HUES6 (cell line): ENCODE results near the gene L3MBTL4.

Experiments
- H3K27ac ChIP-seq: 2 replicates; pipeline ENCODE4 v1.7.0; 2013; ENCODE audit warnings: low read depth, mild to moderate bottlenecking, low read length, inconsistent platforms
- H3K27me3 ChIP-seq: 2 replicates; pipeline ENCODE4 v1.6.1; 2013; ENCODE audit warnings: low read length; ENCODE audit not compliant: control insufficient read depth, insufficient read depth
- H3K36me3 ChIP-seq: 2 replicates; pipeline ENCODE4 v1.6.1; 2013; ENCODE audit warnings: low read length; ENCODE audit not compliant: control insufficient read depth, insufficient read depth
- H3K4me1 ChIP-seq: 2 replicates; pipeline ENCODE4 v1.6.1; 2013; ENCODE audit warnings: low read length; ENCODE audit not compliant: control insufficient read depth, insufficient read depth
- H3K4me3 ChIP-seq: 2 replicates; pipeline ENCODE4 v1.5.1; 2013; ENCODE audit warnings: low read depth, low read length
- H3K9ac ChIP-seq: one replicate; pipeline ENCODE4 v1.6.1; 2013; ENCODE audit warnings: mild to moderate bottlenecking, low read length
- H3K9me3 ChIP-seq: 2 replicates; pipeline ENCODE4 v1.6.1; 2013; ENCODE audit warnings: low read depth, low read length; ENCODE audit not compliant: control insufficient read depth, insufficient read depth

Gene L3MBTL4

GRCh38 chr18:6414723-6415417 lies at the start of gene L3MBTL4:
Gene L3MBTL4, minus strand, starts transcription at chr18:6414911. Its CDS starts 103,286 bp downstream, at chr18:6311625.
- Histone ChIP-seq H3K4me3 (peak within 1 kb of the TSS; percentile 85), H3K36me3 (no peaks in the 10 kb centered on the region), H3K9me3 (no peaks in the 10 kb centered on the region), H3K9ac (peak within 1 kb of the TSS; percentile 62), H3K27ac (no peak within 1 kb of the TSS), H3K27me3 (peaks cover 44% of the 10 kb centered on the region), H3K4me1 (peaks cover 8% of the 10 kb centered on the region)

GRCh38 chr18:6452194-6452593 lies 37.5 kb upstream of the L3MBTL4 start:
- 0 out of 2 replicates have a peak, but pooled peaks cover 5% of the 10 kb centered on the region for H3K4me1 ChIP-seq
- no peak overlapping the region for H3K4me3 ChIP-seq
- H3K9me3 ChIP-seq: no peaks in the 10 kb centered on the region
- no peak overlapping the region for H3K27ac ChIP-seq
- H3K27me3 ChIP-seq: no peaks in the 10 kb centered on the region
- H3K9ac ChIP-seq: no peak overlapping the region
- H3K36me3 ChIP-seq: no peaks in the 10 kb centered on the region

- H3K9me3 ChIP-seq: no peaks in the 10 kb centered on the region
- no peak overlapping the region for H3K4me3 ChIP-seq
- H3K4me1 ChIP-seq: 0 out of 2 replicates have a peak, but pooled peaks cover 5% of the 10 kb centered on the region
- no peaks in the 10 kb centered on the region for H3K27me3 ChIP-seq
- no peak overlapping the region for H3K27ac ChIP-seq
- no peak overlapping the region for H3K9ac ChIP-seq
- H3K36me3 ChIP-seq: no peaks in the 10 kb centered on the region
Observed at GRCh38 chr18:6449213-6449612, 34.5 kb upstream of the L3MBTL4 start.

GRCh38 chr18:6444466-6445228 lies 29.9 kb upstream of the L3MBTL4 start:
- 0 out of 2 replicates have a peak, but pooled peaks cover 5% of the 10 kb centered on the region for H3K4me1 ChIP-seq
- H3K9ac ChIP-seq: no peak overlapping the region
- H3K36me3 ChIP-seq: no peaks in the 10 kb centered on the region
- H3K4me3 ChIP-seq: no peak overlapping the region
- no peaks in the 10 kb centered on the region for H3K27me3 ChIP-seq
- no peaks in the 10 kb centered on the region for H3K9me3 ChIP-seq
- H3K27ac ChIP-seq: no peak overlapping the region

GRCh38 chr18:6441200-6441599 lies 26.5 kb upstream of the L3MBTL4 start:
- H3K27ac ChIP-seq: no peak overlapping the region
- H3K9me3 ChIP-seq: no peaks in the 10 kb centered on the region
- H3K4me1 ChIP-seq: no peaks in the 10 kb centered on the region
- no peaks in the 10 kb centered on the region for H3K27me3 ChIP-seq
- no peaks in the 10 kb centered on the region for H3K36me3 ChIP-seq
- H3K4me3 ChIP-seq: no peak overlapping the region
- H3K9ac ChIP-seq: no peak overlapping the region

- Histone ChIP-seq H3K36me3 (no peaks in the 10 kb centered on the region), H3K27me3 (no peaks in the 10 kb centered on the region), H3K4me3 (no peak overlapping the region), H3K9ac (no peak overlapping the region), H3K4me1 (no peaks in the 10 kb centered on the region), H3K27ac (no peak overlapping the region), H3K9me3 (no peaks in the 10 kb centered on the region)
Observed at GRCh38 chr18:6437937-6438818, 23.5 kb upstream of the L3MBTL4 start.

- no peaks in the 10 kb centered on the region for H3K9me3 ChIP-seq
- H3K9ac ChIP-seq: no peak overlapping the region
- no peaks in the 10 kb centered on the region for H3K4me1 ChIP-seq
- no peaks in the 10 kb centered on the region for H3K36me3 ChIP-seq
- no peaks in the 10 kb centered on the region for H3K27me3 ChIP-seq
- no peak overlapping the region for H3K4me3 ChIP-seq
- H3K27ac ChIP-seq: no peak overlapping the region
Observed at GRCh38 chr18:6435731-6436130, 21.0 kb upstream of the L3MBTL4 start.

- no peaks in the 10 kb centered on the region for H3K9me3 ChIP-seq
Observed at GRCh38 chr18:6434987-6435709, 20.4 kb upstream of the L3MBTL4 start.

GRCh38 chr18:6434481-6434880 lies 19.8 kb upstream of the L3MBTL4 start:
- no peak overlapping the region for H3K9ac ChIP-seq
- H3K27me3 ChIP-seq: no peaks in the 10 kb centered on the region
- no peak overlapping the region for H3K4me3 ChIP-seq
- H3K27ac ChIP-seq: no peak overlapping the region
- no peaks in the 10 kb centered on the region for H3K9me3 ChIP-seq
- no peaks in the 10 kb centered on the region for H3K4me1 ChIP-seq
- no peaks in the 10 kb centered on the region for H3K36me3 ChIP-seq

More at GRCh38 chr18:6434987-6435709, 20.4 kb upstream of the L3MBTL4 start:
- no peaks in the 10 kb centered on the region for H3K27me3 ChIP-seq
- no peaks in the 10 kb centered on the region for H3K36me3 ChIP-seq
- no peaks in the 10 kb centered on the region for H3K4me1 ChIP-seq
- H3K4me3 ChIP-seq: no peak overlapping the region
- H3K27ac ChIP-seq: no peak overlapping the region
- H3K9ac ChIP-seq: no peak overlapping the region

GRCh38 chr18:6431659-6432318 lies 17.1 kb upstream of the L3MBTL4 start:
- no peak overlapping the region for H3K27ac ChIP-seq
- no peaks in the 10 kb centered on the region for H3K36me3 ChIP-seq
- no peaks in the 10 kb centered on the region for H3K4me1 ChIP-seq
- H3K4me3 ChIP-seq: no peak overlapping the region
- H3K9ac ChIP-seq: no peak overlapping the region
- no peaks in the 10 kb centered on the region for H3K27me3 ChIP-seq
- H3K9me3 ChIP-seq: no peaks in the 10 kb centered on the region
